DMS 273 (cell line): Measurements from ENCODE around the gene LYAR.
"Not testable (repeated sequence)": the region's sequence is repeated elsewhere in the genome, so short reads cannot be mapped to it uniquely, and the experiment has no call there.

Experiments
- DNase-seq: peaks from one replicate; lab custom pipeline; 2025; ENCODE audit not compliant: unreplicated experiment; lab: John Stamatoyannopoulos, UW

The LYAR gene

DNA sequence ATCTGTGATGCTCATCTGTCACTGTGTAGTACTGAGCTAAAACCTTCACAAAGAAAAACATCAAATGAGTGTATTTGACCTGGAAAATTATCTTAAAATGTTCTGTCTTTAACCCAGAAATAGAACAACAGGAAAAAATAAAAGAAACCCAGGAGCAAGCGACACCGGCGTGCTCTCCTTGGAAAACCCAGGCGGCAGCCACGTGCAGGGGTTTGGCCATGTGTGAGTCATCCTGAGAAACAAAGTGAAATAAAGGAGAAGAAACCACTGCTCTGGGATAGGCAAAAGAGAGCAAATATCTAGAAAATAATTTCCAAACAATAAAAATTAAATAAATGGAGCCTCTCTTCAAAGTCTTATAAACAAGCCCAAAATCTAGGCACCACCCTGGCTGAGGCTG lies 22.0 kb downstream of the LYAR start:
- no peak for DNase-seq

DNA sequence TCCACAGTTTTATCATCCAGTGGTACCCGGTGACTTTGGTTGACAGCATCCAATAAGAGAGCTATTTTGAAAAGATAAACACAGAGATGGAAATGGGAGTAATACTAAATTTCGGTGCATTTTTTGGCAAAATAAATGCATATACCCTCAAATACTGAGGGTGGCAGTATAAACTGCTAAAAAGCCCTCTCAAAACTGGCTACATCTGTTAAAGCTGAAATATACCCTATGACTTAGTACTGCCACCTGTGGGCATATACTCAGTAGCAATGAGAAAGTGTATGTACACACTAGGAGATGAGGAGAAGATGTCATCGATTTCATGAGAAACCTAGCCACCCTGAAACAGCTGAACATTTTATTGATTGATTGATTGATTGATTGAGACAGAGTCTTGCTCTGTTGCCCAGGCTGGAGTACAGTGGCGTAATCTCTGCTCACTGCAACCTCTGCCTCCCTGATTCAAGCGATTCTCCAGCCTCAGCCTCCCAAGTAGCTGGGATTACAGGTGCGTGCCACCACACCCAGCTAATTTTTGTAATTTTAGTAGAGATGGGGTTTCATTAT lies 29.7 kb downstream of the LYAR start:
- peak; percentile 69 for DNase-seq

DNA sequence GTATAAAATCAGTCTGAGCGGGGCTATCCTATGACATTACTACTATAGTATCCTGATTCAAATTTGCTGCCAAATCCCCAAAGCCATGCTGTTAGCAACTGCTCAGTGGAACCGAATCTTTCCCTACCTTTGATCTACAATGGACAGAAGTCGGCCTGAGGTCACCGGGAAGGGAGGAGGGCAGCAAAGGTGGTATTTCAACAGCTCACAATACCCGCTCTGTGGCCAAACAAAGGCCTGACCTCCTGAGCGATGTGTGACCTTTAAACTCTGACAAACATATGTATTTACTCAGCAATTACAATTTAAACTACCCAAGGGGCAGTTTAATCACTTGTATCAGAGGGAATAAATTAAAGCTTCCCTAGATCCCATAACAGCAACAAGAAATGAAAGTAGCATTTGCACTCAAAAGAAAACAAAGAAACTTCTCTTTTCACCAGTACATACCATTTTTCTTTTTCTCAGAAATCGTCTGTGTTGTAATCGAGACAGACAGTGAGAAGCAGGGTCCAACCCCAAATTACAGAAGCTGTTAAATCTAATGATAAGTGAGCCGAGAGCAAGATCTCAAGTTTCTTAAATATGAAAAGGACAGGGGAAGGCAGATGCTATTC lies 30.4 kb downstream of the LYAR start:
- DNase-seq, result no peak

DNA sequence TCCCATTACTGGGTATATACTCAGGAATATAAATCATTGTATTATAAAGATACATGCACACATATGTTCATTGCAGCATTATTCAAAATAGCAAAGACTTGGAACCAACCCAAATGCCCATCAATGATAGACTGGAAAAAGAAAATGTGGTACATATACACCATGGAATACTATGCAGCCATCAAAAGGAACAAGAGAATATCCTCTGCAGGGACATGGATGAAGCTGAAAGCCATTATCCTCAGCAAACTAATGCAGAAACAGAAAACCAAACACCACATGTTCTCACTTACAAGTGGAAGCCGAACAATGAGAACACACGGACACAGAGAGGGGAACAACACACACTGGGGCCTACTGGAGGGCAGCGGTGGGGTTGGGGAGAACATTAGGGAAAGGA lies 32.2 kb downstream of the LYAR start:
- not testable (repeated sequence) for DNase-seq

DNA sequence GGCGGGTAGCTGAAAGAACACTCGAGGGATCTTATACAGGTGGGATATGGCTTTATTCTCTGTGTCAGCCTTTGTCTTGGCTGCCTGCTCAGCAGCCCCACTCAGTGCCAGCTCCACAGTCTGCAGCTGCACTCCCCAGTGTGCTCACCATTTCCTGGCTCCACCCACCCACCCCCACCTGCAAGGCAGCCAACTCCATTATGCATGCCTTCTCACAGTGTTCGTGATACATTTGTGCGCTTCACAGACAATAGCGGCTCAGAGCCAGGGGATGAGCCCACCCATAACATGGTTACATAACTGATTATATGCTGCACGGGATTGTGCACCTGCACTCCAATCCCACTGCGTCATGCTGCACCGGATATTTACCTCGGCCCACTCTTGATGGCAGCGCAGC lies 33.2 kb downstream of the LYAR start:
- no peak for DNase-seq

DNA sequence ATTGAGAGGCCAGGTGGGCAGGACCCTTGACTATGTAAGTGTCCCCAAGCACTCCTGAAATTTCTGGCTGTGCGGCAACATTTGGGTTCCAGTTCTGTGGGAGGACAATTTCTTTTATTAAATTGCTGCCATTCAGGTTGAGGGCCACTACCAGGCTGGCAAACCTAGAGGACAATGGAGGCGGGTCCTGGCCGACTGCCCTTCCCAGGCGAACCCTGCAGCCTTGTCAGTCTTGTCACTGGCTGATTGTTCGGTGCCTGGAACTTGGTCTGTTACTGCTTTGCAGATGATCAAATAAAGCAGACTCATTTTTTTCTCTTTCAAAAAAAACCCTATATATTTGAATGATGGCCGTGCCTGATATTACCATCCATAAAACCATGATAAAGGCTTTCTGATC lies 35.3 kb downstream of the LYAR start:
- no peak for DNase-seq

DNA sequence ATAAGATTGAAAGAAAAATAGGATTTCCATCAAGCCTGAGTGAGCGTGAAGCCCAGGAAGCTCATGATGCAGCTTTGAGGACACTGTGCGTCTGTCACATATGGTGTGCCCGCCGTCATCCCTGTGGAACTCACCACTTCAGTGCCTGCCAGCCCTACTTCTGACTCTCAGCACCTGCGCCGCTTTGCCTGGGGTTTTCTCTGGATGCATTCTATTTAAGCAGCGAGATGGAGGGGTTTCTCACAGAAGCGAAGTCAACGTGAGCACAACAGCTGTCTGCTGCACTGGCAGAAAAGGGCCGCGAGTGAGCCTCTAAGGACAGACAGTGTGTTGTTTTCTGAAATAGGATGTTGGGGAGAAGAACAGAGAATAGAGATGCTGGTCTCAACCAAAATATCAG lies 35.8 kb downstream of the LYAR start:
- no peak for DNase-seq

DNA sequence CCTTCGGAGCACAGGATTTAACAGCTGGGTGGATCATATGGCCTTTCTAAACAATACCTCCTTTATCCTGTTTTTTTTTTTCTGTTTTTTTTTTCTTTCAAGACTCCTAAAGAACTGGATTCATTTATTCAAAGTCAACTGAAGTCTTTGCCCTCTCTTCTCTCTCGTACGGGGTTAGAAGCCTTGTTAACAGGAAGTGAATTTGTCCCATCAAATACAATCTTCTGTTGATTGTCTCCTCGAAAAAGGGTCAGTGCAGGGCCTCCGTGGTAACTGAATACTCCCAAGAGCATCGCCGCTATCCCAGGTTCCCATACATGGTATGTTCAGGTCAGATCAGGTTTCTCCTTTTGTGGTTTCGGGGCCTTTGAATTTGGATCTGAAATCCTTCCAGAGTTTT lies 40.1 kb downstream of the LYAR start:
- DNase-seq, result no peak

DNA sequence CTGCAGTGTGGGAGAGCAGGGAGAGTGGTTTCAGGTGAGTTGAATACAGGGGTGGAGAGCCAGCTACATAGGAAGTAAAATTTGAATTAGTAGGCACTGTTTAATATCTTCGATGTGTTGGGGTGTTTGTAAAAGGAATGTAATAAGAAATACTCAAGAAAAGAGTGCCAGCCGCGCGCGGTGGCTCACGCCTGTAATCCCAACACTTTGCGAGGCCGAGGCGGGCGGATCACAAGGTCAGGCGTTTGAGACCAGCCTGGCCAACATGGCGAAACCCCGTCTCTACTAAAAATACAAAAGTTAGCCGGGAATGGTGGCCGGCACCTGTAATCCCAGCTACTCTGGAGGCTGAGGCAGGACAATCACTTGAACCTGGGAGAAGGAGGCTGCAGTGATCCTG lies 40.6 kb downstream of the LYAR start:
- DNase-seq, result not testable (repeated sequence)

DNA sequence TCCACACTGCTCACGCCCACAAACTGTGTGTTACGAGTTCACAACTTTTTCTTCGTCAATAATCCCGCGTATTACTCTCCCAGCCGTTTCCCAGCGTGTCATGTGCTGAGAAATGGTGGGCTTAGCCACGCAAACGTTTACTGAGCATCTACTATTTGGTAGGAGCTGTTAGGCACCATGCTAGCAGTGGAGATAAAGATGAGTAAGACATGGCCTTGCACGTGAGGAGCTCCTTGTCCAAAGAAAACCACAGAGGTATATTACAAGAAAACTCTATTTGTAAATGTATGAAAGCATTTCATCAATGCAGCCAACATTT lies 41.1 kb downstream of the LYAR start:
- DNase-seq, result no peak

DNA sequence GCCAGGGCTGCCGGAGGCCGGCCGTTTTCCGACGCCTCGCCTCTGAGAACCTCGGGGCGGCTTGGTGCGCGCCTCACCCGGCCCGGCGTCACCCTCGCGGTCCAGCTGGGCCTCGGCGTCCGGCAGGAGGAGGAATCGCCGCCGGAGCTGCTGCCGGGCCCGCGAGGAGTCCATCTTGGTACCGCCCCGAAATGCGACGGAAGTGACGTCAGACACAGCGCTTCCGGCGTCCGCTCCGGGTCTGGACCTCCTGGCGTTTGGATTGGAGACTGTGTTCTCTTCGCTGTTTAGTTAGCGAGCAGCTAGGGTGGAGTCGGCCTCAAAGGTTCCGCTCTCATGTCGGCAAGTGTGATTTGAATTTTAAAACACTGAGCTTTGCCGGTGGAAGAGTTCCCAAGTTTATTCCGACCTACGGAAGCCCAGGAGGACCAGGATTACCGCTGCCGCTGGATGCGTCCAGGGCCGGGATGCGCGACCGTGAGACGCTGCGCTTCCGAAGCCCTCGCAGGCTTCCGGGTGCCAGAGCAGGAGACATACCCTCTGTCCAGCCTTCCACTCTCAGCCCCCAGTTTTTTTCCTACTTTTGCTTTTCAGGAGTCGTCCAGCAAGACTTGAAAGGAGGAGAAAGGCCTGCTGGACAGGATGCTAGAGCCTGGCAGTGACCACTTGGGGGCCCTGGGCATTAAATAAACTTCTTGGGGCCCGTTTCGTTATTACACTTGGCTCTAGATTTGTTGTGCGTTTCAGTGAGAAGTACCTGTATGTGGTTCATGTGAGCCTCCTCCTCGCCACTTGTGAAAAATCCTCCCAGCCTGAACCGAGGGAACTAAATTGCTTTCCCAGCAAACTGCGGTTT lies 41.7 kb downstream of the LYAR start, which contains the start of gene TMEM128:
TMEM128 (minus strand) TSS at position 195 of the 856 bp plus-strand sequence; CDS start at position 174, 21 bp downstream.
- peak; percentile 94 for DNase-seq

DNA sequence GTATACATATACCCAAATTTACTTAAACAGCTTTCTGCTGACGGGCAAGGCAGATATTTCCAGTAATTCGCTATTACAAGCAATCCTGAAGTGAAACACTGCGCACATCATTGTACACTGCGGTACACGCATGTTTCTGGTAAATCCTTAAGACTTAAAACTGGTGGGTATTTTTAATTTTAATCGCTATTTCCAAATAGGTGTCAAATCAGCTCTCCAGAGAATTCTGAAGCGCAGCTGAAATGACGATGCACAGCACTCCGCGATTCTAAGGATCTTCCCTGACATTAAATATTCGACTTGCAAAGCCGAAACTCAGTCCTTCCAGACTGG lies 42.3 kb downstream of the LYAR start:
- DNase-seq, result no peak

DNA sequence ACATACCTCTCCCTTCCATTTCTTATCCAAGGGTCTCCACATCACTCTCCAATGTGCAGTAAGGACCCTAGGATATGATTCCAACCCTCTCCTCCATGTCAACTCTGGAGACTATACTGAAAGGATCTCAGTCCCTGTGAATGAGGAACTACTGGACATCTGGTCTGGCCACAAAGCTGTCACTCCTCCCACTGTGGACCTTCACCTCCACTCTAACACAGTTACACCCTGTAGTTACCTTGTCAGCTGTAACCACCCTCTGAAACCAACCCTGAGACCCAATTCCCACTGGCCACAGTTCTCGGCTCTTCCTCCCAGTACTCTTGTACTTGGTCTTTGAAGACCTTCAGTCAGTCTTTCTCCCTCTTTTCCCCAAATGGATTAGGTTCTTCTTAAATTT lies 44.8 kb downstream of the LYAR start:
- no peak for DNase-seq

DNA sequence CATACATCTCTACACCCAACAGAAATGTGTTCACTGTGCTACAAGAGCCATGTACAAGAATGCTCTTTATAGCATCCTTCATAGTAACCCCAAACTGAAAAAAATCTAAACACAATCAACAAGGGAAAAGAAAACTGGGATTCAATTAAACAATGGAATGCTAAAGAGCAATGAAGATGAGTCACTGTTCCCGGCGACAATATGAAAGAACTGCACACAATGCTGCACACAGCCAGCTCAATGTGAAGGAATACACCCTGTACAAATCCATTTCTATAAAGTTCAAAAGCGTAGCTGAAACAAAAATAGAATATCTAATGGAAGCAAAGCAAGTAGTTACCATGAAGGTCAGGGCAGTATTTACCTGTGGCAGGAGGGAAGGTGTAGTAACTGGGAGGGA lies 50.4 kb downstream of the LYAR start:
- not testable (repeated sequence) for DNase-seq

DNA sequence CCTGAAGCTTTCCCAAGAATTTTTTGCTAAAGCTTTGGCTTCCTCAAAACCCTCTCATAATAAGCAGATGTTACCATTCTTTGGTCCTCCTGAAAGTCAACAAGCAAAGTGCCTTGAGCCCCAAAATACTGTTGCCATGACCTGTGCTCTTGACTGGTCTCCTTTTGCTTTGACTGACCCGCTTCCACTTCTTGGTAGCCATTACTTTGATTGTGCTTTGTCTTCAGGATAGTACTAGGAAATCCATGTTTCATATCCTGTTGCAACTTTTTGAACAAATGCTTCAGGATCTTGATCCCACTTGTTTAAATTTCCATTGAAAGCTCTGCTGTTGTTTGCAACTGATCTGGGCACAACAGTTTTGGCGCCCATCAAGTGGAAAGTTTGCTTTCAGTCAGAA lies 56.3 kb downstream of the LYAR start:
- no peak for DNase-seq

DNA sequence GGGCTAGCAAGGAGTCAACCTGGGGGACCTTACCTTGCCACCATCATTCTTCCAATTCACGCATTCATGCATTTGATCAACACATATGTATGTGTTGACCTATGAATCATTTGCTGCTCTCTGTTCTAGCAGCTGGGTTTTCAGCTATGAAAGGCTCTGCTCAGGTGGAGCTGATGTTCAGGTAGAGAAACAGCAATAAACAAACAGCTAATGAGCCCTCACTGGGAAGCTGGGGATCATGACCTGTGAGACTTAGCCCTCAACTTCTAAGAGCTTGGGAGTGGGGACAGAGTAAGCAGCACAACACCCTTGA lies 61.6 kb downstream of the LYAR start:
- no peak for DNase-seq

DNA sequence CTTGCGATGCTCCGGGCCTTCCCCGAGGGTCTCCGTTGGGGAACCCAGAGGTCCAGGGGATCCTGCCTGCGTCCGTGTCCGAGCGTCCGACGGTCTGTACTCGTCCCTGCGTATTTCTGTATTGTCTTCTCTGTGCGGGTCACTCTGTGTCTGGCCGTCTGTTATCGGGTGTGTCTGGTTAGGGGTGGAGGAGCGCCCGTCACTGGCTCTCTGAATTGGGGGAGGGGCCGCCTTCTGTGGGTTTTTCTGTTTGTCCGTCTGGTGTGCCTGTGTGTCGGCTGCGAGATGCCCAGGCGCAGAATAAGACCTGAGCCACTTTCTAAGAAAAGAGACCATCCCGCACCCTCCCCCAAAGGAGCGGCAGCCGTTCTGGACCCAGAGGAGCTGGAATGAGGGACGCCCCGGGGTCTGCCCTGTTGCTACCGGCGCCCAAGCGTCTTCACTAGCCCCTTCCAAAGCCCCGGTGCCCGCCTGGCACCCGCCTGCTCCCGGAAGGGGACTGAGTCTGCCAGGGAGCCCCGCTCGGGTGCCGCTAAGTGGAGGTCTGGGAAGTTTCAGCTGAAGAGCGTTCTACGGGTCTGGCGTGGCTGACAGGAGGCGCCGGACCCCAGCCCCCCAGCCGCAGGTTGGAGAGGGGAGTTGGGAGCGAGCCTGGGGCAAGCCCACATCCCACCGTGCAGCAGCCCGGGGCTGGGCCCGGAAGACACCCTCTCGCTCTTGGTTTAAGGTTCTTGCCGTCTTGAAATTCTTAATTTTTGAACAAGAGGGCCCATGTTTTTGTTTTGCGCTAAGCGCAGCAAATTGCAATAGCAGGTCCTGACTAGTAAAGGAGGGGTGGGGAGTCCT lies 62.2 kb downstream of the LYAR start:
- DNase-seq, result no peak

DNA sequence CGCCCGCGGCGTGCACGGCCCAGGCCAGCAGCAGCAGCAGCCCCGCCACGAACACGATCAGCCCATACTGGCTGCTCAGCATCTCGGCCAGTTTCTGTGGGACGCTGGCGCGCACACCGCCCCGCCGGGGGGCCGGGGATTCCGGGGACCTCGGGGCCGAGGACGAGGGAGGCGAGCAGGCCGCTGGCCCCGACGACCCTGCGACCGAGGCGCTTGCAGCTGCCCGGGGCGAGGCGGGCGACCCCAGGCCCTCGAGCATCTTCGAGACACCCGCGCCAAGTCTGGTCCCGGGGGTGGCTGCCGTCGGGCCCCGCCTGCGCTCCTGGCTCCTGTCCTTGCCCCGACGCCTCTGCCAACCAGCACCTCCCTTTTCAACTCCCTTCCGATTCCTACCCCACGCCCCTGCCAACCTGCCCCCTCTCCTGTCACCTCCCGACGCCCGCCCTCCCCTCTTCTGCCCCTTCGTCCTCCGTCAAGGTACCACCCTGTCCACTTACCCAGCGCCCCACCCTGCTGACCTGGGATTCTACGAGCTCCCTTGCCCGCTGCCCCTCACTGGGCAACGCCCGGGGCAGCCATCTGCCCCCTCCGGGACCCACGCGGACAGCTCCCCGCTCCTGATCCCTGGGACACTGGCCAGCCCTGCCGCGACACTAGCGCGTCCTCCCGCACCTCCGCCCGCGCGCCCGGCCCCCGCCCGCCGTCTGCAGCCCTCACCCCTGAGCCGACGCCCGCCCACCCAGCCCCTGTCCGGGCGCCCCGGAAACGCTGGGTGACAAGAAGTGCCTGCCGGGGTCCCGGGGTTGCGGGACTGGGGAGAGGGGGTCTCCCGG lies 63.1 kb downstream of the LYAR start, which contains the start of gene OTOP1:
OTOP1 (minus strand) TSS at position 324 of the 833 bp plus-strand sequence; CDS start at position 259, 65 bp downstream.
- no peak for DNase-seq

DNA sequence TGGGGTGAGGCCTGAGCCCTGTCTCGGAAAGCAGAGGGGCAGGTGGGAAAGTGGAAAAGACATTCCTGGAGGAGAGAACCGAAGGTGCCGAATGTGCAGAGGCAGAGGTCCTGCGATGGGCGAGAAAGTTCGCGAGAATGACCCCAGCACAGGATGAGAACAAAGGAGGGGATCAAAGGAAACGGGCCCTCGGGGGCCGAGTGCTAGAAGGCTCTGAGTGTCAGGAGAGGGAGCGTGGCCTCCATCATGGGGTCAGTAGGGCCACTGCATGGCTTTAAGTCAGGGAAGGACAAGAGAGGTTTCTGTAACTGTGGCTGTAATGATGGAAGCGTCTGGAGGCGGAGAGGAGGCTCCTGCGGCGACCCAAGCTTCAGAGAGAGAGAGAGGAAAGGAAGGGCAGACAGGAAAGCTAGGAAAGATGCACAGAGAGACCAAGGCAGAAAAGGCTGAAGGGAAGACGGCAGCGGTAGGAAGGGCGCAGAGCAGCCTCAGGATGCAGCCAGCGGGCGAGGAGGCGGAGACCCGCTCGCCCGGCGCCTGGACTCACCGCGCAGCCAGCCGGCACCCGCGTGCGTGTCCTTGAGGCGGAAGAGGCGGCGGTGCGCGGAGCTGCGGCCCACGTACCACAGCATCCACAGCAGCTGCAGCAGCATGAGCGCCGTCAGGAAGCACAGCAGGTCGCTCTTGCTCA lies 63.9 kb downstream of the LYAR start:
- no peak for DNase-seq
